HepG2 (cell line): Measurements from ENCODE around the gene TUBGCP5. TPM values are rescaled to one million over a fixed set of nuclear protein-coding genes. Genes with fewer than 3 reads are reported as not detected.
A peak's percentile ranks its signal among the peaks of the same experiment; 100 is the strongest.

Experiments
- AHR ChIP-seq: IDR thresholded peaks from 2 replicates; pipeline ENCODE4 v1.6.1; 2018; ENCODE audit warnings: missing genetic modification reagents, missing compliant biosample characterization
- AKAP8 ChIP-seq: sonication (generic); formaldehyde crosslinking; IDR thresholded peaks from 2 replicates; pipeline ENCODE4 v1.5.1; 2020; ENCODE audit warnings: mild to moderate bottlenecking, missing genetic modification reagents
- ATF7-NPFF ChIP-seq: sonication (generic); formaldehyde crosslinking; IDR thresholded peaks from 2 replicates; pipeline ENCODE4 v1.8.1; 2023; ENCODE audit warnings: mild to moderate bottlenecking, low read depth, missing genetic modification reagents, moderate library complexity
- CAMTA2 ChIP-seq: sonication (generic); formaldehyde crosslinking; IDR thresholded peaks from 2 replicates; pipeline ENCODE4 v1.4.0; 2020; ENCODE audit warnings: mild to moderate bottlenecking, missing genetic modification reagents, borderline replicate concordance
- CBX1 ChIP-seq: IDR thresholded peaks from one replicate; pipeline ENCODE4 v1.6.1; 2016; ENCODE audit warnings: antibody characterized with exemption, low read depth
- DNMT1 ChIP-seq: sonication (generic); formaldehyde crosslinking; IDR thresholded peaks from 2 replicates; pipeline ENCODE4 v1.5.1; 2020; ENCODE audit warnings: mild to moderate bottlenecking, missing genetic modification reagents
- HBP1 ChIP-seq: IDR thresholded peaks from 2 replicates; pipeline ENCODE4 v1.6.1; 2016; ENCODE audit warnings: low read depth, control low read depth
- KMT2A ChIP-seq: sonication (generic); formaldehyde crosslinking; IDR thresholded peaks from 2 replicates; pipeline ENCODE4 v1.4.0; 2020; ENCODE audit warnings: missing genetic modification reagents
- NRL ChIP-seq: sonication (generic); formaldehyde crosslinking; IDR thresholded peaks from 2 replicates; pipeline ENCODE4 v1.5.0; 2020; ENCODE audit warnings: missing genetic modification reagents, mild to moderate bottlenecking, moderate library complexity, borderline replicate concordance
- SMAD1 ChIP-seq: sonication (generic); formaldehyde crosslinking; IDR thresholded peaks from 2 replicates; pipeline ENCODE4 v1.4.0; 2020; ENCODE audit warnings: missing genetic modification reagents, low read depth, mild to moderate bottlenecking, borderline replicate concordance
- TEAD3 ChIP-seq: optimal IDR thresholded peaks from 2 replicates; pipeline ENCODE3; 2016; ENCODE audit warnings: borderline replicate concordance
- TEF ChIP-seq: sonication (generic); formaldehyde crosslinking; IDR thresholded peaks from 2 replicates; pipeline ENCODE4 v1.5.0; 2020; ENCODE audit warnings: missing genetic modification reagents
- ZKSCAN5 ChIP-seq: sonication (generic); formaldehyde crosslinking; IDR thresholded peaks from 2 replicates; pipeline ENCODE4 v1.5.1; 2020; ENCODE audit warnings: mild to moderate bottlenecking, missing genetic modification reagents
- ZNF282 ChIP-seq: fragments of 450-650 bp; IDR thresholded peaks from 2 replicates; pipeline ENCODE4 v1.6.1; 2018; ENCODE audit not compliant: partially characterized antibody
- ZNF451 ChIP-seq: sonication (generic); formaldehyde crosslinking; IDR thresholded peaks from 2 replicates; pipeline ENCODE4 v1.5.0; 2020; ENCODE audit warnings: mild to moderate bottlenecking, missing genetic modification reagents
- ZNF530 ChIP-seq: sonication (generic); formaldehyde crosslinking; IDR thresholded peaks from 2 replicates; pipeline ENCODE4 v1.5.0; 2020; ENCODE audit warnings: low read depth, mild to moderate bottlenecking, missing genetic modification reagents
- ZSCAN5A ChIP-seq: sonication (generic); formaldehyde crosslinking; IDR thresholded peaks from 2 replicates; pipeline ENCODE4 v1.8.0; 2022; ENCODE audit warnings: mild to moderate bottlenecking, missing genetic modification reagents, borderline replicate concordance
- polyA plus RNA-seq, 8 experiments: library from polyadenylated mRNA; depleted of rRNA in 3 of 8; stranded (reverse) in 7 of 8; unstranded in 1 of 8; fragments of >200 nt; fragmentation: Illumina TruSeq in 4 of 8; extraction: Trizol in 4 of 8; gene quantifications; 2 replicates each; pipeline versions ENCODE4 v1.2.1 to v1.2.3, GENCODE V29; 2011 to 2016; ENCODE audit warnings: low read depth in 4 of 8, missing spikeins in 1 of 8, mixed read lengths in 1 of 8; ENCODE audit not compliant: insufficient read depth in 1 of 8
- total RNA-seq, 5 experiments: library from RNA; depleted of rRNA; stranded (reverse); fragments of >200 nt; fragmentation: Illumina TruSeq; extraction: Trizol; gene quantifications; 2 replicates each; pipeline ENCODE4 v1.2.3, GENCODE V29; 2016; ENCODE audit warnings: low read depth in 1 of 5
- TF ChIP-seq, protein P1 (sequence below): sonication (generic); formaldehyde crosslinking; IDR thresholded peaks from 2 replicates; pipeline ENCODE4 v1.8.1; 2023; ENCODE audit warnings: missing genetic modification reagents, mild to moderate bottlenecking, borderline replicate concordance
- TF ChIP-seq, protein P2 (sequence below): sonication (generic); formaldehyde crosslinking; IDR thresholded peaks from 2 replicates; pipeline ENCODE4 v1.8.1; 2023; ENCODE audit warnings: mild to moderate bottlenecking, inconsistent platforms, moderate library complexity, missing genetic modification reagents, borderline replicate concordance

The TUBGCP5 gene
- total and polyA plus RNA-seq, 2 of the 13 experiments (the other 11 are each of a cell fraction or from before 2014, with no cell fraction given): 7.2 to 25.0 TPM

GRCh38 chr15:23039143-23039916 is at the start of gene TUBGCP5 (continued):
- no peak for TF ChIP-seq TEF (CRISPR knock-in tag)
- peak; percentile 62; the same call in 1 of the 2 replicates for TF ChIP-seq AKAP8 (CRISPR knock-in tag)
- TF ChIP-seq ZNF451 (CRISPR knock-in tag): peak; percentile 63; the same call in 1 of the 2 replicates
- TF ChIP-seq, protein P1, sequence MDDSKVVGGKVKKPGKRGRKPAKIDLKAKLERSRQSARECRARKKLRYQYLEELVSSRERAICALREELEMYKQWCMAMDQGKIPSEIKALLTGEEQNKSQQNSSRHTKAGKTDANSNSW (CRISPR knock-in tag): no peak
- TF ChIP-seq HBP1 (CRISPR knock-in tag): peak; percentile 88
- TF ChIP-seq DNMT1 (CRISPR knock-in tag): peak; percentile 70; the same call in 1 of the 2 replicates
- peak; percentile 93 for TF ChIP-seq KMT2A (CRISPR knock-in tag)
- TF ChIP-seq ZNF530 (CRISPR knock-in tag): 0 out of 2 replicates have a peak, but pooled peaks have one; percentile 39
- no peak; the same call in 1 of the 2 replicates for TF ChIP-seq CAMTA2 (CRISPR knock-in tag)
- TF ChIP-seq ATF7-NPFF (CRISPR knock-in tag): peak; percentile 91; the same call in 1 of the 2 replicates
- TF ChIP-seq, protein P2, sequence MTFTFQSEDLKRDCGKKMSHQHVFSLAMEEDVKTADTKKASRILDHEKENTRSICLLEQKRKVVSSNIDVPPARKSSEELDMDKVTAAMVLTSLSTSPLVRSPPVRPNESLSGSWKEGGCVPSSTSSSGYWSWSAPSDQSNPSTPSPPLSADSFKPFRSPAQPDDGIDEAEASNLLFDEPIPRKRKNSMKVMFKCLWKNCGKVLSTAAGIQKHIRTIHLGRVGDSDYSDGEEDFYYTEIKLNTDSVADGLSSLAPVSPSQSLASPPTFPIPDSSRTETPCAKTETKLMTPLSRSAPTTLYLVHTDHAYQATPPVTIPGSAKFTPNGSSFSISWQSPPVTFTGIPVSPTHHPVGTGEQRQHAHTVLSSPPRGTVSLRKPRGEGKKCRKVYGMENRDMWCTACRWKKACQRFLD: no peak
- peak; percentile 56 for TF ChIP-seq CBX1
- peak; percentile 32 for TF ChIP-seq TEAD3 (CRISPR knock-in tag)
- no peak for TF ChIP-seq ZNF282
- peak; percentile 21; the same call in 1 of the 2 replicates for TF ChIP-seq ZSCAN5A (CRISPR knock-in tag)
- no peak for TF ChIP-seq AHR (CRISPR knock-in tag)
- TF ChIP-seq NRL (CRISPR knock-in tag): peak; percentile 74
- no peak for TF ChIP-seq SMAD1 (CRISPR knock-in tag)
- no peak for TF ChIP-seq ZKSCAN5 (CRISPR knock-in tag)
